Right atrium auricular region (tissue), 2 donors: ENCODE measurements around the gene SIK2. TPM values are rescaled to one million over a fixed set of nuclear protein-coding genes. Genes with fewer than 3 reads are reported as not detected.
A peak's percentile ranks its signal among the peaks of the same experiment; 100 is the strongest.

Experiments
- DNase-seq: peaks from one replicate; pipeline ENCODE4 v3.0.0-alpha.2; 2019; ENCODE audit warnings: low spot score
- H3K27ac ChIP-seq, 2 donors: fragments of 200-600 bp; sonication (generic); 1 replicate in 1 of 2; 2 replicates in 1 of 2; pipeline ENCODE4 v1.5.1; 2016 to 2019
- H3K27me3 ChIP-seq, 2 donors: fragments of 200-600 bp; sonication (generic); one replicate each; pipeline versions ENCODE4 v1.5.1 to v1.6.0; 2017 to 2019
- H3K36me3 ChIP-seq: fragments of 200-600 bp; sonication (generic); one replicate; pipeline ENCODE4 v1.5.1; 2016
- H3K4me1 ChIP-seq, 2 donors: fragments of 200-600 bp; sonication (generic); one replicate each; pipeline versions ENCODE4 v1.5.1 to v1.6.0; 2017 to 2019
- H3K4me3 ChIP-seq, 2 donors: fragments of 200-600 bp; sonication (generic); 1 replicate in 1 of 2; 2 replicates in 1 of 2; pipeline ENCODE4 v1.5.1; 2017 to 2019; ENCODE audit warnings: mild to moderate bottlenecking in 1 of 2, moderate library complexity in 1 of 2
- H3K9me3 ChIP-seq, 2 donors: fragments of 200-600 bp; sonication (generic); one replicate each; pipeline ENCODE4 v1.5.1; 2019
- total RNA-seq, 2 donors: library from RNA; depleted of rRNA; stranded (reverse); fragments of >200 nt; gene quantifications; one replicate each; pipeline ENCODE4 v1.1.0, GENCODE V29; 2016
- TF ChIP-seq, protein P1 (sequence below), 2 donors: fragments of 200-600 bp; sonication (generic); IDR thresholded peaks; one replicate each; pipeline ENCODE4 v1.5.1; 2019; ENCODE audit warnings: antibody characterized with exemption in 2 of 2

Gene SIK2
- total RNA-seq, 2 donors from 2014 or later = 23.5 to 28.0 TPM

DNA sequence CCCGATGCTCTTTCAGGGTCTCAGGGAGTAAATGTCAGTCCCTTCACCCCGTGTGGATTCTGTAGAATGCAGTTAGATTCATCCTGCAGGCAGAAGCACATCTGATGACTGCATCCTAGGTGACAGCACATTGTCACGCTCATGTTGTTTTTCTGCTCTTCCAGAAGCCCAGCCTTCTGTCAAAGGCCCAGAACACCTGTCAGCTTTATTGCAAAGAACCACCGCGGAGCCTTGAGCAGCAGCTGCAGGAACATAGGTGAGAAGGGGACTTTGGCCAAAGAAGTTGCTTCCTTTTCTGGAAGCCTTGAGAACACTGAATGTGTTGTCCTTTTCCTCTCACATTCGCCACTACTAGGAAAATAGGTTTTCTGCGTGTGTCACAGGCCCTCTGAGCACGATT is 120.3 kb downstream of the SIK2 start:
- Histone ChIP-seq H3K4me1 (peaks cover 0 to 13% of the 10 kb centered on the region in 2 donors), H3K4me3 (no peak overlapping the region), H3K9me3 (no peaks in the 10 kb centered on the region), H3K27ac (no peak overlapping the region), H3K27me3 (no peaks in the 10 kb centered on the region), H3K36me3 (peaks cover 77% of the 10 kb centered on the region)
- DNase-seq = no peak
- TF ChIP-seq, protein P1, sequence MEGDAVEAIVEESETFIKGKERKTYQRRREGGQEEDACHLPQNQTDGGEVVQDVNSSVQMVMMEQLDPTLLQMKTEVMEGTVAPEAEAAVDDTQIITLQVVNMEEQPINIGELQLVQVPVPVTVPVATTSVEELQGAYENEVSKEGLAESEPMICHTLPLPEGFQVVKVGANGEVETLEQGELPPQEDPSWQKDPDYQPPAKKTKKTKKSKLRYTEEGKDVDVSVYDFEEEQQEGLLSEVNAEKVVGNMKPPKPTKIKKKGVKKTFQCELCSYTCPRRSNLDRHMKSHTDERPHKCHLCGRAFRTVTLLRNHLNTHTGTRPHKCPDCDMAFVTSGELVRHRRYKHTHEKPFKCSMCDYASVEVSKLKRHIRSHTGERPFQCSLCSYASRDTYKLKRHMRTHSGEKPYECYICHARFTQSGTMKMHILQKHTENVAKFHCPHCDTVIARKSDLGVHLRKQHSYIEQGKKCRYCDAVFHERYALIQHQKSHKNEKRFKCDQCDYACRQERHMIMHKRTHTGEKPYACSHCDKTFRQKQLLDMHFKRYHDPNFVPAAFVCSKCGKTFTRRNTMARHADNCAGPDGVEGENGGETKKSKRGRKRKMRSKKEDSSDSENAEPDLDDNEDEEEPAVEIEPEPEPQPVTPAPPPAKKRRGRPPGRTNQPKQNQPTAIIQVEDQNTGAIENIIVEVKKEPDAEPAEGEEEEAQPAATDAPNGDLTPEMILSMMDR (IDR thresholded peaks at IDR 0.05) = no peak

DNA sequence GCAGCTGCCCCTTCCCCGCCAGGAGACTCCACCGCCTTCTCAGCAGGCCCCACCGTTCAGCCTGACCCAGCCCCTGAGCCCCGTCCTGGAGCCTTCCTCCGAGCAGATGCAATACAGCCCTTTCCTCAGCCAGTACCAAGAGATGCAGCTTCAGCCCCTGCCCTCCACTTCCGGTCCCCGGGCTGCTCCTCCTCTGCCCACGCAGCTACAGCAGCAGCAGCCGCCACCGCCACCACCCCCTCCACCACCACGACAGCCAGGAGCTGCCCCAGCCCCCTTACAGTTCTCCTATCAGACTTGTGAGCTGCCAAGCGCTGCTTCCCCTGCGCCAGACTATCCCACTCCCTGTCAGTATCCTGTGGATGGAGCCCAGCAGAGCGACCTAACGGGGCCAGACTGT is 121.3 kb downstream of the SIK2 start:
- TF ChIP-seq, protein P1 (IDR thresholded peaks at IDR 0.05) = no peak
- Histone ChIP-seq H3K27me3 (no peaks in the 10 kb centered on the region), H3K4me1 (peaks cover 0 to 4% of the 10 kb centered on the region in 2 donors), H3K27ac (peak overlapping the region; percentile 9 to 32), H3K36me3 (peaks cover 85% of the 10 kb centered on the region), H3K9me3 (no peaks in the 10 kb centered on the region), H3K4me3 (no peak overlapping the region)
- no peak for DNase-seq

GRCh38 chr11:111724615-111725129 is 122.4 kb downstream of the SIK2 start:
- Histone ChIP-seq H3K4me3 (no peak overlapping the region), H3K4me1 (peaks cover 0 to 10% of the 10 kb centered on the region in 2 donors), H3K36me3 (peaks cover 80% of the 10 kb centered on the region), H3K9me3 (no peaks in the 10 kb centered on the region), H3K27me3 (no peaks in the 10 kb centered on the region), H3K27ac (no peak overlapping the region)
- no peak for DNase-seq
- TF ChIP-seq, protein P1 (IDR thresholded peaks at IDR 0.05) = no peak

DNA sequence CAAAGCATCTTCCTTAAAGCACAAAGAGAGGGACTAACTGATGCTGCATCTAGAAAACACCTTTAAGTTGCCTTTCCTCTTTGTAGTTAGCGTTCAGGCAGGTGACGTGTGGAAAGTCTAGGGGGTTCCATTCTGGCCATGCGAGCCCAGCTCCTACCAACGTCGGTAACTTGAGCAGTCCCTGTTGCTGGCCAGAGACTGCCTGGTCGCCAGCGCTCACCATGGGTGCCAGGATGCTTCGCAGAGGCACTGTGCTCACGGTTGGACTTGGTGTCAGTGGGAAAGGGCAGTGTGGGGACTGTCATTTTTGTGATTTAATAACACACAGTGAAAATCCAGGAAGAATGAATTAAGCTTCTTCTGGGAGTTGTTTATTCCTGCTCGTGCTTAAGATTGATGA is 123.4 kb downstream of the SIK2 start:
- TF ChIP-seq, protein P1 (IDR thresholded peaks at IDR 0.05) = no peak
- H3K9me3 ChIP-seq = no peaks in the 10 kb centered on the region
- no peak overlapping the region for H3K27ac ChIP-seq
- peaks cover 70% of the 10 kb centered on the region for H3K36me3 ChIP-seq
- H3K4me1 ChIP-seq = peaks cover 0 to 19% of the 10 kb centered on the region in 2 donors
- H3K4me3 ChIP-seq = no peak overlapping the region
- no peak for DNase-seq
- no peaks in the 10 kb centered on the region for H3K27me3 ChIP-seq

GRCh38 chr11:111726301-111726713 is 124.1 kb downstream of the SIK2 start:
- H3K4me1 ChIP-seq = peaks cover 0 to 26% of the 10 kb centered on the region in 2 donors
- no peaks in the 10 kb centered on the region for H3K27me3 ChIP-seq
- no peak for DNase-seq
- peaks cover 64% of the 10 kb centered on the region for H3K36me3 ChIP-seq
- TF ChIP-seq, protein P1 (IDR thresholded peaks at IDR 0.05) = no peak
- H3K9me3 ChIP-seq = no peaks in the 10 kb centered on the region
- H3K4me3 ChIP-seq = no peak overlapping the region
- H3K27ac ChIP-seq = no peak overlapping the region

DNA sequence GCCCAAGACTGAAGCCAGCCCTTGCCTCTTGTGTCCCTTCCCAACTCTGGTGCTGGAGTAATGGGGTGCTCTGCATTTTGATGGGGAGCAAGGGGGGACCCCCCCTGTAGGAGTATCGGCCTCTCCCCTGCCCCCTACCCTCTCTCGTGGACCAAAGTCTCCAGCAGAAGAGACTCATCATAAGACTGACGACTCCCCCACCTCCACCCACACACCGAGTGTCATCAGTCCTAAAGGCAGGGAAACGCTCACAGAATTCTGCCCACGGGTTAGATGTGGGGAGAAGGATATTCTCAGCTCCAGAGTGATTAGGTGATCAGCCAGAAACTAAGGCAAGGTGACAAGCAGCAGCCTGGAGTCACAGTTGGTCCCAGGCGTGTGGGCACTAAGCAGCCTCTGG is 125.2 kb downstream of the SIK2 start:
- TF ChIP-seq, protein P1 (IDR thresholded peaks at IDR 0.05) = no peak
- H3K27ac ChIP-seq = no peak overlapping the region
- H3K4me3 ChIP-seq = no peak overlapping the region
- no peaks in the 10 kb centered on the region for H3K27me3 ChIP-seq
- H3K36me3 ChIP-seq = peaks cover 53% of the 10 kb centered on the region
- no peak for DNase-seq
- H3K9me3 ChIP-seq = no peaks in the 10 kb centered on the region
- H3K4me1 ChIP-seq = peaks cover 0 to 37% of the 10 kb centered on the region in 2 donors
